PFSK-1 (cell line): ENCODE data around the gene HIVEP2.

Experiments used
- FOXP2 ChIP-seq: optimal IDR thresholded peaks from 2 replicates; pipeline ENCODE3; 2011; ENCODE audit warnings: borderline replicate concordance, control low read depth, inconsistent platforms; ENCODE audit not compliant: insufficient read depth; ENCODE audit errors: extremely low read length, extremely low read depth
- POLR2AphosphoS5 ChIP-seq: IDR thresholded peaks from 2 replicates; pipeline ENCODE4 v1.6.1; 2012; ENCODE audit warnings: low read depth, mild to moderate bottlenecking, control low read depth, low read length, moderate library complexity

GRCh38 chr6:142764311-142764710 is 180.7 kb downstream of the HIVEP2 start:
- TF ChIP-seq POLR2AphosphoS5 (no peak), FOXP2 (no peak)
